HEK293 (cell line): ENCODE results near the gene SCN3A.

Experiments used
- CTCF ChIA-PET: fragments of 350-600 bp; formaldehyde crosslinking; extraction: SDS; loops from one replicate; lab custom pipeline; 2021; ENCODE audit warnings: antibody characterized with exemption; lab: Yijun Ruan, JAX
- POLR2A ChIA-PET: fragments of 300-600 bp; formaldehyde crosslinking; extraction: SDS; loops from one replicate; lab custom pipeline; 2020; ENCODE audit warnings: antibody characterized with exemption, inconsistent platforms; lab: Yijun Ruan, JAX
- H3K27ac ChIP-seq: fragments of 200-500 bp; sonication (Bioruptor generic); 2 replicates; pipeline ENCODE4 v1.5.1; 2014; ENCODE audit warnings: low read depth, low read length, control low read depth, inconsistent platforms; ENCODE audit errors: extremely low read depth
- H3K36me3 ChIP-seq, 2 experiments: fragments of 200-500 bp in 1 of 2; sonication (Bioruptor generic) in 1 of 2; 1 replicate in 1 of 2; 2 replicates in 1 of 2; pipeline ENCODE4 v1.5.1; 2014 to 2017; ENCODE audit warnings: inconsistent platforms in 2 of 2, low read length in 2 of 2; ENCODE audit not compliant: control insufficient read depth in 2 of 2, insufficient read depth in 1 of 2
- H3K4me1 ChIP-seq: fragments of 200-500 bp; sonication (Bioruptor generic); 2 replicates; pipeline ENCODE4 v1.5.1; 2014; ENCODE audit warnings: mild to moderate bottlenecking, low read length, inconsistent platforms; ENCODE audit not compliant: control insufficient read depth, insufficient read depth
- H3K4me3 ChIP-seq: 2 replicates; pipeline ENCODE4 v1.5.1; 2011; ENCODE audit warnings: low read depth, mild to moderate bottlenecking, control low read depth, low read length, moderate library complexity
- H3K9me3 ChIP-seq: fragments of 200-500 bp; sonication (Bioruptor generic); 2 replicates; pipeline ENCODE4 v1.5.1; 2014; ENCODE audit warnings: low read depth, low read length, inconsistent platforms; ENCODE audit not compliant: control insufficient read depth, insufficient read depth
- GLIS1 ChIP-seq: fragments of 450-650 bp; formaldehyde crosslinking; IDR thresholded peaks from 2 replicates; pipeline ENCODE4 v1.5.1; 2016; ENCODE audit warnings: missing biosample characterization, missing genetic modification characterization
- HIC1 ChIP-seq: fragments of 450-650 bp; formaldehyde crosslinking; IDR thresholded peaks from 2 replicates; pipeline ENCODE4 v1.5.1; 2016; ENCODE audit warnings: missing biosample characterization, missing genetic modification characterization
- HOXA7 ChIP-seq: sonication (generic); formaldehyde crosslinking; IDR thresholded peaks from 2 replicates; pipeline ENCODE4 v1.8.1; 2022; ENCODE audit warnings: missing genetic modification reagents, borderline replicate concordance
- WT1 ChIP-seq: fragments of 450-650 bp; formaldehyde crosslinking; IDR thresholded peaks from 2 replicates; pipeline ENCODE4 v1.5.1; 2016; ENCODE audit warnings: missing biosample characterization, missing genetic modification characterization
- ZBTB11 ChIP-seq: fragments of 450-650 bp; formaldehyde crosslinking; conservative IDR thresholded peaks from 2 replicates; pipeline ENCODE4 v1.5.1; 2016; ENCODE audit warnings: low read depth, missing biosample characterization, missing genetic modification characterization
- ZFP41 ChIP-seq: fragments of 450-650 bp; formaldehyde crosslinking; IDR thresholded peaks from 2 replicates; pipeline ENCODE4 v1.5.1; 2016; ENCODE audit warnings: missing biosample characterization, missing genetic modification characterization, borderline replicate concordance
- ZFP69B ChIP-seq: fragments of 450-650 bp; formaldehyde crosslinking; IDR thresholded peaks from 2 replicates; pipeline ENCODE4 v1.5.1; 2016; ENCODE audit warnings: missing biosample characterization, missing genetic modification characterization
- ZNF138 ChIP-seq: fragments of 450-650 bp; formaldehyde crosslinking; IDR thresholded peaks from 2 replicates; pipeline ENCODE4 v1.5.1; 2016; ENCODE audit warnings: missing biosample characterization, missing genetic modification characterization, borderline replicate concordance
- ZNF239 ChIP-seq: fragments of 450-650 bp; formaldehyde crosslinking; IDR thresholded peaks from 2 replicates; pipeline ENCODE4 v1.5.1; 2016; ENCODE audit warnings: missing biosample characterization, missing genetic modification characterization
- ZNF394 ChIP-seq: fragments of 450-650 bp; formaldehyde crosslinking; IDR thresholded peaks from 2 replicates; pipeline ENCODE4 v1.5.1; 2016; ENCODE audit warnings: missing biosample characterization, missing genetic modification characterization, mild to moderate bottlenecking, moderate library complexity, borderline replicate concordance
- ZNF501 ChIP-seq: fragments of 450-650 bp; formaldehyde crosslinking; IDR thresholded peaks from 2 replicates; pipeline ENCODE4 v1.5.1; 2016; ENCODE audit warnings: missing biosample characterization, missing genetic modification characterization
- ZNF530 ChIP-seq: fragments of 450-650 bp; formaldehyde crosslinking; IDR thresholded peaks from 2 replicates; pipeline ENCODE4 v1.5.1; 2016; ENCODE audit warnings: low read depth, missing biosample characterization, missing genetic modification characterization
- ZNF558 ChIP-seq: fragments of 450-650 bp; formaldehyde crosslinking; IDR thresholded peaks from 2 replicates; pipeline ENCODE4 v1.5.1; 2016; ENCODE audit warnings: missing biosample characterization, missing genetic modification characterization
- ZNF580 ChIP-seq: fragments of 450-650 bp; formaldehyde crosslinking; IDR thresholded peaks from 2 replicates; pipeline ENCODE4 v1.5.1; 2016; ENCODE audit warnings: missing biosample characterization, missing genetic modification characterization
- ZNF658 ChIP-seq: fragments of 450-650 bp; formaldehyde crosslinking; IDR thresholded peaks from 2 replicates; pipeline ENCODE4; 2016; ENCODE audit warnings: missing biosample characterization, missing genetic modification characterization
- ZNF677 ChIP-seq: fragments of 450-650 bp; IDR thresholded peaks from 2 replicates; pipeline ENCODE4 v1.5.0; 2018; ENCODE audit warnings: missing biosample characterization, mild to moderate bottlenecking, missing genetic modification characterization, moderate library complexity

SCN3A gene

DNA sequence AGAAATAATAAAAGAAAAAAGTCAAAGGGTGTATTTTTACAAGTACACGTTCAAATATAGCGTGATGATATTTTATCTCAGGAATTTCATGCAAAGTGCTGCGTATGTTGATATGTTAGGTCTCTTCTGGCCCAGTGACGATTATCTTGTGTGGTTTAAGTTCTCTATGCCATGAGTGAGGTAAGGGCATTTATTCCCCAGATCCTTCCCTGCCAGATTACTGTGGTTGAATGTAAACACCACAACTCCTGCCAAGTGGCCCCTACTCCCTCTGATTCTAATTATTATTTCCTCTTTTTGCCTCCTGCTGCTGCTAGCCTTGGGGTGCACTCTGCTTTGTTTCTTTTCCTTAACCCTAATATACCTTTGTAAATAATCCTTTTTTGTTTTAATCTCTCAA, 47.5 kb upstream of the SCN3A start:
- no peak overlapping the region for H3K27ac ChIP-seq
- ChIA-PET POLR2A (no interaction called here), CTCF (interaction anchor here (0.8 kb wide), 1 partner anchor 43 kb away, joined by 5 read pairs; no protein-coding TSS in a partner anchor)
- H3K4me3 ChIP-seq, result no peak overlapping the region
- H3K4me1 ChIP-seq, result no peaks in the 10 kb centered on the region; the same call in 1 of the 2 replicates
- no peaks in the 10 kb centered on the region for H3K9me3 ChIP-seq
- TF ChIP-seq WT1 (tag by site-specific recombination), result no peak
- TF ChIP-seq GLIS1 (tag by site-specific recombination), result 0 out of 2 replicates have a peak, but pooled peaks have one; percentile 12
- H3K36me3 ChIP-seq, result no peaks in the 10 kb centered on the region

- Histone ChIP-seq H3K36me3 (no peaks in the 10 kb centered on the region), H3K9me3 (no peaks in the 10 kb centered on the region), H3K27ac (no peak overlapping the region), H3K4me1 (no peaks in the 10 kb centered on the region; the same call in 1 of the 2 replicates), H3K4me3 (no peak overlapping the region)
- ChIA-PET POLR2A (no interaction called here), CTCF (interaction anchor here (0.5 to 3.5 kb wide), 4 partner anchors 9 to 106 kb away, joined by 3 to 27 read pairs (median 4); partner anchors contain the start of genes SCN2A and SCN3A)
- no peak for TF ChIP-seq ZNF239 (tag by site-specific recombination)
- TF ChIP-seq ZFP41 (tag by site-specific recombination), result no peak
- no peak for TF ChIP-seq ZNF677
Observed at GRCh38 chr2:165248238-165248637, 44.4 kb upstream of the SCN3A start.

GRCh38 chr2:165245081-165245793, 41.4 kb upstream of the SCN3A start:
- no peaks in the 10 kb centered on the region for H3K9me3 ChIP-seq
- H3K4me3 ChIP-seq, result no peak overlapping the region
- H3K4me1 ChIP-seq, result no peaks in the 10 kb centered on the region
- CTCF ChIA-PET, result no interaction called here
- TF ChIP-seq ZNF138 (no peak), HIC1 (tag by site-specific recombination) (no peak), ZNF580 (tag by site-specific recombination) (no peak), ZNF558 (tag by site-specific recombination) (no peak), ZNF394 (tag by site-specific recombination) (no peak), ZNF658 (tag by site-specific recombination) (no peak), ZNF530 (tag by site-specific recombination) (no peak), ZNF501 (tag by site-specific recombination) (no peak), ZBTB11 (tag by site-specific recombination) (no peak), ZFP69B (tag by site-specific recombination) (no peak), HOXA7 (CRISPR knock-in tag) (no peak)
- H3K27ac ChIP-seq, result no peak overlapping the region
- POLR2A ChIA-PET, result no interaction called here
- H3K36me3 ChIP-seq, result no peaks in the 10 kb centered on the region
